Ovary (tissue), 9 donors: ENCODE measurements around the gene IRF2BP1. TPM values are rescaled to one million over a fixed set of nuclear protein-coding genes. Genes with fewer than 3 reads are reported as not detected.

Experiments used
- DNase-seq, 5 donors: peaks; one replicate each; pipeline ENCODE4 v3.0.0-alpha.2; 2019 to 2020
- H3K27ac ChIP-seq, 2 donors: fragments of 200-600 bp; one replicate each; pipeline versions ENCODE4 v1.5.1 to v1.8.0; 2019 to 2022
- H3K27me3 ChIP-seq: fragments of 200-600 bp; one replicate; pipeline ENCODE4 v1.8.0; 2022
- H3K36me3 ChIP-seq: fragments of 200-600 bp; sonication (generic); one replicate; pipeline ENCODE4 v1.5.1; 2019
- H3K4me1 ChIP-seq: one replicate; pipeline ENCODE4 v1.8.1; 2013; ENCODE audit warnings: mild to moderate bottlenecking, moderate library complexity; ENCODE audit not compliant: insufficient read depth
- H3K4me3 ChIP-seq: fragments of 200-600 bp; sonication (generic); one replicate; pipeline ENCODE4 v1.5.1; 2017
- H3K9me3 ChIP-seq, 2 donors: fragments of 200-600 bp in 1 of 2; sonication (generic) in 1 of 2; one replicate each; pipeline versions ENCODE4 v1.5.1 to v1.8.1; 2013 to 2019; ENCODE audit warnings: mild to moderate bottlenecking in 1 of 2, moderate library complexity in 1 of 2
- CTCF ChIP-seq, 3 donors: fragments of 450-650 bp in 2 of 3; fragments of 200-600 bp in 1 of 3; IDR thresholded peaks; one replicate each; pipeline versions ENCODE4 v1.5.1 to v1.8.0; 2016 to 2022; ENCODE audit warnings: antibody characterized with exemption in 3 of 3, mild to moderate bottlenecking in 1 of 3
- EP300 ChIP-seq: sonication (generic); formaldehyde crosslinking; IDR thresholded peaks from one replicate; pipeline ENCODE4 v1.6.1; 2017; ENCODE audit warnings: antibody characterized with exemption
- POLR2A ChIP-seq: fragments of 450-650 bp; IDR thresholded peaks from one replicate; pipeline ENCODE4 v1.6.1; 2017; ENCODE audit warnings: antibody characterized with exemption, mild to moderate bottlenecking, moderate library complexity
- WGBS, 3 donors: extraction: QIAGEN DNeasy Blood & Tissue Kit in 1 of 3; methylation state at CpG; one replicate each; pipeline versions ENCODE4 v1.1.5 to v1.1.7; 2013 to 2017; 5-methylcytosine and 5-hydroxymethylcytosine counted together
- intact Hi-C, 4 donors: fragments of 100-400 bp; cut with DNase I; formaldehyde crosslinking; loops; one replicate each; pipeline versions ENCODE4 v1.11.0 to v1.15.1; 2022 to 2023
- polyA plus RNA-seq, 2 donors: library from polyadenylated mRNA; stranded (reverse); fragments of 200-250 nt in 1 of 2; fragments of 350-450 nt in 1 of 2; fragmentation: Illumina TruSeq in 1 of 2; extraction: RNeasy Lipid Tissue Mini Kit (QIAGEN cat#74804) in 1 of 2; gene quantifications; one replicate each; pipeline ENCODE4 v1.2.3, GENCODE V29; 2013 to 2014
- total RNA-seq, 7 donors: library from RNA; depleted of rRNA in 2 of 7; stranded (reverse); fragments of >200 nt in 2 of 7; fragmentation: NEBNext Ultra II Directional in 3 of 7; extraction: Animal tissue kit (Norgen Biotek cat#: 25700) in 3 of 7; gene quantifications; one replicate each; pipeline versions ENCODE4 v1.1.0 to v1.2.4, GENCODE V29; 2016 to 2023
- donor health status: DM: no; HTN: no; CAD: no; lungs with moderate emphysema.
- donor health status: DM: no; HTN: no; CAD: no.
- donor health status: Bipolar disorder and iron deficiency.
- donor health status: DM: yes; HTN: yes; CAD: no.
- donor health status: DM: no; HTN: no; CAD: no.
- donor health status: DM: yes; HTN: yes; CAD: no.

IRF2BP1 gene
- total and polyA plus RNA-seq, 9 donors = 2.7 to 59.4 (median 37.3) TPM

GRCh38 chr19:45864629-45865082 is 21.3 kb downstream of the IRF2BP1 start:
- DNase-seq = no peak
- TF ChIP-seq CTCF (IDR thresholded peaks at IDR 0.05) = no peak
- no peak for TF ChIP-seq EP300
- no peak for TF ChIP-seq POLR2A
- no peaks in the 10 kb centered on the region for H3K9me3 ChIP-seq
- H3K4me3 ChIP-seq = peak overlapping the region; percentile 20
- peaks cover 7% of the 10 kb centered on the region for H3K27me3 ChIP-seq
- no peak overlapping the region for H3K27ac ChIP-seq
- intact Hi-C loops = no loop called here
- WGBS, 3 donors = 14 to 19% (median 15%) methylated on average over 12 of the region's 12 CpGs
- no peaks in the 10 kb centered on the region for H3K36me3 ChIP-seq
- peaks cover 4% of the 10 kb centered on the region for H3K4me1 ChIP-seq

GRCh38 chr19:45863840-45864628 is 21.9 kb downstream of the IRF2BP1 start, which contains the start of gene FOXA3:
Gene FOXA3, plus strand, starts transcription at chr19:45864326. Its CDS starts 131 bp downstream, at chr19:45864457.
- 2 to 3% (median 2%) methylated on average over 37 to 71 of the region's 71 CpGs for WGBS, 3 donors
- peak in 2 of 5 donors; percentile 23 to 56 for DNase-seq
- H3K9me3 ChIP-seq = no peaks in the 10 kb centered on the region
- no peak within 1 kb of the TSS for H3K27ac ChIP-seq
- H3K4me1 ChIP-seq = peaks cover 4% of the 10 kb centered on the region
- intact Hi-C loops = no loop called here
- peak in 1 of 3 donors; percentile 29 for TF ChIP-seq CTCF (IDR thresholded peaks at IDR 0.05)
- no peak for TF ChIP-seq POLR2A
- no peak for TF ChIP-seq EP300
- no peaks in the 10 kb centered on the region for H3K36me3 ChIP-seq
- H3K27me3 ChIP-seq = peaks cover 7% of the 10 kb centered on the region
- H3K4me3 ChIP-seq = peak within 1 kb of the TSS; percentile 97

GRCh38 chr19:45863335-45863839 is 22.6 kb downstream of the IRF2BP1 start:
- intact Hi-C loops = no loop called here
- H3K36me3 ChIP-seq = no peaks in the 10 kb centered on the region
- peaks cover 4% of the 10 kb centered on the region for H3K4me1 ChIP-seq
- DNase-seq = no peak
- H3K27ac ChIP-seq = no peak overlapping the region
- H3K9me3 ChIP-seq = no peaks in the 10 kb centered on the region
- TF ChIP-seq EP300 (peak; percentile 50), POLR2A (no peak)
- peaks cover 7% of the 10 kb centered on the region for H3K27me3 ChIP-seq
- peak overlapping the region; percentile 97 for H3K4me3 ChIP-seq
- WGBS, 3 donors = 0 to 2% (median 1%) methylated on average over 22 of the region's 22 CpGs

GRCh38 chr19:45862564-45863334 is 23.2 kb downstream of the IRF2BP1 start, which contains the start of gene SYMPK:
Gene SYMPK, minus strand, starts transcription at chr19:45863147. Its CDS starts 8,652 bp downstream, at chr19:45854495.
- H3K9me3 ChIP-seq = no peaks in the 10 kb centered on the region
- TF ChIP-seq POLR2A = peak; percentile 51
- TF ChIP-seq CTCF (IDR thresholded peaks at IDR 0.05) = no peak
- peak within 1 kb of the TSS; percentile 97 for H3K4me3 ChIP-seq
- intact Hi-C loops = no loop called here
- H3K27me3 ChIP-seq = peaks cover 7% of the 10 kb centered on the region
- H3K4me1 ChIP-seq = peaks cover 4% of the 10 kb centered on the region
- peak within 1 kb of the TSS; percentile 64 to 68 for H3K27ac ChIP-seq
- 0% methylated on average over 65 of the region's 65 CpGs for WGBS, 3 donors
- H3K36me3 ChIP-seq = no peaks in the 10 kb centered on the region
- peak; percentile 98 to 99 (median 98) for DNase-seq
